PFSK-1 (cell line): ENCODE measurements around the gene UBASH3A.

Experiments
- POLR2AphosphoS5 ChIP-seq: IDR thresholded peaks from 2 replicates; pipeline ENCODE4 v1.6.1; 2012; ENCODE audit warnings: low read depth, mild to moderate bottlenecking, control low read depth, low read length, moderate library complexity
- SIN3A ChIP-seq: IDR thresholded peaks from 2 replicates; pipeline ENCODE4 v1.6.1; 2012; ENCODE audit warnings: mild to moderate bottlenecking, low read length, moderate library complexity, borderline replicate concordance; ENCODE audit not compliant: insufficient read depth
- TAF1 ChIP-seq: IDR thresholded peaks from 2 replicates; pipeline ENCODE4 v1.6.1; 2012; ENCODE audit warnings: low read length, control low read depth, borderline replicate concordance; ENCODE audit not compliant: insufficient read depth

DNA sequence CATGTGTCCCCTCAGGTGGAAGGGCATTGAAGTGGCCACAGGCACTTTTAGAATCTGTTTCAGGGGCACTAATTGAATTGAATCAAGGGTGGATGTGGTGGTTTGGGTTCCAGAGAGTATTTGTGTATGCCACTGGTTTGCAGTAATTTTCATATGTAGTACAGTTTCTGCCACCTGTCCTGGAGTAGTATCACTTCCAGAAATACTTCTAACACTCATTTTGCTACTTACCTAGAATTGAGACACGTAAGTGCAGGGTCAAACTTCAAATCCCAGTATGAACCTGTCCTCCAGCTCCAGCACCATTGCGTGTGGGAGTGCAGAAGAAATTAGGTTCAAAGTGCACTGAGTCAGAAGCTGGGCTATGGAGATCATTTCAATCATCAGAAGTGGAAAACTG lies 65.6 kb downstream of the UBASH3A start:
- TF ChIP-seq SIN3A (no peak), POLR2AphosphoS5 (no peak), TAF1 (no peak)
